SKM-1 (cell line): ENCODE data around the gene MAML3.

Experiments
- DNase-seq: peaks from one replicate; lab custom pipeline; 2025; ENCODE audit not compliant: unreplicated experiment; lab: John Stamatoyannopoulos, UW

Gene MAML3

GRCh38 chr4:139905489-139905888 lies 248.5 kb downstream of the MAML3 start:
- DNase-seq = no peak

DNA sequence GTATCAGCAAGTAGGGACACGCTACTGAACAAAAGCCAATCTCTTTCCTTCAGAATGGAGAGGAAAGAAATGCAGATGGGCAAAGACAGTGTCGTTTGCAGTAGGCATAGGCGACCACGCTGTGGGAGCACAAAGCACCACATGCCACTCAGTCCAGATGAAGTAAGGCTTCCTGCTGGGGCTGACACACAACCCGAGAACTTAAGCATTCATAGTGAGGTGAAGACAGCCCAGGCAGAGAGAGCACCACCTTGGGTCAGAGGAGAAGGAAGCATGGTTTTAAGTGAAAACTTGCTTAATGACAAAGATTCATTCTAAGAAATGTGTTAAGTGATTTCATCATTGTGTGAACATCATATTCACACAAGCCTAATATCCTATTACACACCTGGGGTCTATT lies 249.6 kb downstream of the MAML3 start:
- no peak for DNase-seq

- DNase-seq = peak; percentile 9
Observed at GRCh38 chr4:139903845-139904244, 250.1 kb downstream of the MAML3 start.

DNA sequence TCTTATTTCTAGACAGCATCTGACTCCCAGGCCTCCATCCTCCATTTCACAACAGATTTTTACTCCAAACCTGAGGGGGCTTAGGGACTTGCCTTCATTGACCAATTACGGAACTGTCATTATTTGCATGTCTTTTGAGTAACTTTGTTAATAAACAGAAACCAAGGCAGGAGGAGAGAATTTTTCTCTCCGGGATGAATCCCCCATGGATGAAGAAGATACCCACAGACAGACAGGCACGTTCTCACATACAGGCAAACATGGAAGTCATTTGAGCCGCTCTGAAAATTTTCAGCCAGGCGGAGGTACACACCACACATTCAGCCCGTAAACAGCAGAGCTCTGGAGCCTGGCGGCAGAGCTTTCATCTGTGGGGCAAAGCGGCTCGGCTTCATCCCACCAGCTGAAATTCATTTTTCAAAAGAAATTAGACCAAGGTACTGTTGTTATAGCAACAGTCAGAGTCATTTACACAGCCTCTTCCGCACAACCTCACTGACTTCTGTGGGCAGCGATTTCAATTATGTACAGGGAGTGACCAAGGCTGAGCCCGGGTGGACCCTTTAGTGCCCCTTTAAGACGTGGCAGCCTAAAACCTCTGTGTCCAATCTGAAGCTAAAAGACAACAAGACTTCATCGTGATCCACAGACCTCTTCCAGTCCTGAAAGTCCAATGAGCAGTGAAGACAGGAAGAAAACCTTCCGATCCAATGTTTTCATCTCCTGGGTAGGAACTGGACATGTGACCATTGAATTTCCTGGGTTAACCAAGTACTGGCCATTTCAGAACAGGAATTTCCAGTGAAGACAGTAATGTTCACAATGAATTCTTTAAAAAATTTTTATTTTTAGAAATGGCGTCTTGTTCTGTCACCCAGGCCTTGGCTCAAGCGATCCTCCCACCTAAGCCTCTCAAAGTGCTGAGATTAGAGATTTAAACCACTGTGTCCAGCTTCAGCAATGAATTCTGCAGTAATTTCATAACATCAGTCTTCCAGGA lies 251.4 kb downstream of the MAML3 start:
- DNase-seq = no peak

DNA sequence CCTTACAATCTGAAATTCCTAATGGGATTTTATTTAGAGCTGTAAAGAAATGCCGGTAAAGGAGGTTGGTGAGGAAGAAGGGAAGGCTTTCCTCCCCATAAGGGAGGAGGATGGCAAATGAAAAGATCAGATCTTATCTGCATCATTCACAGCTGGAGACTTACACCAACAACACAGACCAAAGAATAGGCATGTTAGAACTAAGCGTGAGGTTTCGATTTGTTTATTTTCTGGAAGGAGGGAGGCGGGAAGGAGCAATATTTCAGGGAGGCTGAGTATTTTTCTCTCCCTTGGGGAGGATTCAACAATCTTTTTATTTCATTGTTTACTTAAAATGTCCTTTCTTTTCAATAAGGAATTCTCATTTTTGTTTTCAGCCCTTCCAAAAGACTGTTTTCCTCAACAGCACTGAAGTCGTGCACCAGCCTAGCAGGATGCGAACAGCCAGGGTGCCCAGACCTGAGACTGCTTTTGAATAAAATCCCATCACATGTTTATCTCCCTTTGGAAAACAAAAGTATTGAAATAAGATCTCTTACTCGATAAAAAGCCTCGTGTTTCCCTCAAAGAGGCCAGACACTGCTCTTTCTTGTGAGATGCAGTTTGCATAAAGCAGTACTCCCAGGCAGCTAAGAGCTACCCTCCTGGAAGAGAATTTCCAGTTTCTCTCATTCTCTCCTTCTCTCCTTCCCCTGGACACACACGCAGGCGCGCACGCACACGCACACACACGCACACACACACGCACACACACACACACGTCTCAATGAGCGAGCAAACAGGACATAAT lies 252.3 kb downstream of the MAML3 start:
- no peak for DNase-seq

DNA sequence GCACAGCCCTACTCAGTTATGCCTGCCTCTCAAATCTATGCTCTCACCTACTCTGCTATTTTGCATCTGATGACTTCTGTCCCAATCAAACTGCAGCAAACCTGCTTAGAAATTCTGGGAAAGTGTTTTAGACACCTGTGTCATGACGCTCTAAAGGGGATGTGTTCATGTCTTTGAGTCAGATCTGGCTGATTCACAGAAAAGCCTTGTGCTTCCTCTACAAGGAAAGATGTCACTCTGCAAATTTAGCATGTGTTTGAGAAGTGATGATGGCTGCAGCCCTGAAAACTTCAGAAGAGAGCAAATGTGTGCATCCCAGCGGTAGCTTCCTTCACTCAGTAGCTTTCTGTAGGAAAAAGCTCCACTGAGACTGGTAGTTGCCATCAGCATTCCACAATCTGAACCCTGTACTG lies 253.0 kb downstream of the MAML3 start:
- no peak for DNase-seq

DNA sequence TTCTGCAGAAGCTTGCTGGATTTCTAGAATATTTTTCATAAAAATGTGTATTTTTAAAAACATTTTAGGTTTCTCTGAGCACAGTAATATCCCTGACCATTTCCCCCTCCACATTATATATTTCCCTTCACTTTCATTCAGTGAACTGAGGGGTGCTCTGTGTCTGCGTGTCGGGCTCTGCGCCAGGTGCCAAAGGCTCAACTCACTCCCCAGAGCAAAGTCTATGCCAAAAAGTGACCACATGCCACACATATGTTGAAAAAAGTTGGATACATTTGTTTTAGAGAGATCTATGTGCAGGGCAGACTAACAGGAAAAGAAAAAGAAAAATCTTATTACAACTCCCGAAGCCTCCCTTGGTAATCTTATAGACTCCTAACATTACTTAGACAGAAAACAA lies 254.6 kb downstream of the MAML3 start:
- no peak for DNase-seq

DNA sequence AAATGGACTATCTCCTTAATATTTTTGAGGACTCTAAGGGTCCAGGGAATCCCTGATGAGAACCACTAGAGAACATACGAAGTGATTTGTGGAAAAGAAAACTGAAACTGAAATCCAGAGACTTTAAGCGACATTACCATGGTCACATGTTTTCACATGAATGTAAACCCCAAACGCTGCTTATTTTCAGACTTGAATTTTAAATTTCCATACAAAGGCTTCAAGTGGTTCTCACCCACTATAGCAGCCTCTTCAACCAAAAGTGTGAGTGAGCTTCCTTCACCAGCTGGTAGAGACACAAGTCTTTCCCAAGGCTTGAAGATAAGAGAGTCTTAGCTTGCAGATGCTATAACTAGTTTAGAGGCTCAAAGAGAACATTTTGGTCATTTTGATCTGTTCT lies 255.7 kb downstream of the MAML3 start:
- no peak for DNase-seq

DNA sequence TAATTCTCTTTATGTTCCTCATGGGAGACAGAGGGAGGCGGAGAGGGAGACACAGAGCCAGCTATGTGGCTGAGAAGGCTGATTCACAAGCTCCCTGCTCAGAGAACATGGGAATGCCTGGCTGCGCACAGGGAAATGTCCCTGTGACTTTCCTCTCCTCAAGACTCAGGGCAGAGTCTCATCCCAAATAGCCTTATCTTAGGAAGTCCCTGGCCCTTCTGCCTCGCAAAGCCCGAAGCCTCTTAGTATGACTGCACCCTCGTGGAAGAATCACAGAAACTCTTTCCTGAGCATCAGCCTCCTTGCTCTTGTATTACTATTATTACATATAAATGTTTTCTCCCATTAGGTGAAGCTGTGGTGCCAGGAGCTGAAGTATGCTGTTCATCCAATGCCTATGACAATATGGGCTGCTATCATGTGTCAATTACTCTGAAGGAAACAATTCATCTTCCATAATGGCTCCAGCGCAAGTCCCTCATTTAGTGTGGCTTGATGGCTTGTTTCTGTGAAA lies 257.8 kb downstream of the MAML3 start:
- no peak for DNase-seq

GRCh38 chr4:139893801-139894200 lies 260.2 kb downstream of the MAML3 start:
- DNase-seq = no peak

DNA sequence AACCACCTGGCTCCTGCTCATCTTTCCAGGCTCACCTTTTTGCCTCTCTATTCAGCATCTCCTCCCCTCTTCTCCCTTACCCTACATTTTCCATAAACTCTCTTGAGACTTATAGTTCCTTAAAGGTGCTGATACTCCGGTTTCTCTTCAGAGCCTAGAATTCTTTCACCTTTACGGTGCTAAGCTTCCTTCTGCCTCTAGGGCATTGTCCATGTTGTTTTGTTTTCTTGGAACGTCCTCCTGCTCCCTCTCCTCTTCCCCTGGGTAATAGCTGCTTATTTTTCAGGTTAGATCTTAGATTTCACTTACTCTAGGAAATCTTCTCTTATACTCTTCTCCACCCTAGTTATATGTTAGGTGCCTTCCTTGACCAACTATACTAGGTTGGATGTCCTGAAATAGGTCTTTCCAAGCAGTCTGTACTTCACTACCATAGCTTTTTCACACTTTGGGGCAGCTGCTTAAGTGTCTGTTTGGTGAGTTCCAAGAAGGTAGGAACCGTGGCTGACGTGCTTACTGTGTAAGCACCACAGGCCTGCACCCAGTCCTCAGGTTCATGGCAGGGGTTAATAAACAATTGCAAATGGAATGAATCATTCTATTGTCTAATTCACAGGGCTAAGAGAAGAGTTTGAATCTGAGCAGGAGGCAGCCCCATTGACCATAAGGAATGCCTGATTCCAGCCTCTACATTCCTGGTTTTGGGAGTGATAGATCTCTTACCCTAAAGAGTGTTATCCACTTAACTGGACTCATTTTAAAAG lies 260.8 kb downstream of the MAML3 start:
- no peak for DNase-seq

DNA sequence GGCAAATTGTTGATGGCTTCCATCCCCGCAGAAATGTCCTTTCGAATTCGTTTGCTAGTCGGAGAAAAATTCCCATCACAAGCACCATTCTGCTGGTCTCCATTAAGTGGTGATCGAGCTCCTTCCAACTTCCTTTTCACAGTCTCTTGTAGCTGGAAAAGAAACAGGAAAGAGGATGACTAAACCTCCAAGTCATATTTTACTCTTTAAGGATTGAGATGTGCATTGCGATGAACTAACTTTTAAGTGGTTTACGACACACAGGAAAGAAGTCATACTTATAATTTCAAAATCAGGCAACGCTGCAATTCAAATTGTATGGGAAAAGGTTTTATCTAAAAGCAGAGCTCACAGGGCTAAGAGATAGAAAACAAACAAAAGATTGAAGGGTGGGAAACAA lies 263.2 kb downstream of the MAML3 start:
- no peak for DNase-seq

- no peak for DNase-seq
Observed at GRCh38 chr4:139889901-139890300, 264.1 kb downstream of the MAML3 start.

- no peak for DNase-seq
Observed at GRCh38 chr4:139889264-139889663, 264.7 kb downstream of the MAML3 start.

GRCh38 chr4:139887962-139888735 lies 265.8 kb downstream of the MAML3 start:
- no peak for DNase-seq

DNA sequence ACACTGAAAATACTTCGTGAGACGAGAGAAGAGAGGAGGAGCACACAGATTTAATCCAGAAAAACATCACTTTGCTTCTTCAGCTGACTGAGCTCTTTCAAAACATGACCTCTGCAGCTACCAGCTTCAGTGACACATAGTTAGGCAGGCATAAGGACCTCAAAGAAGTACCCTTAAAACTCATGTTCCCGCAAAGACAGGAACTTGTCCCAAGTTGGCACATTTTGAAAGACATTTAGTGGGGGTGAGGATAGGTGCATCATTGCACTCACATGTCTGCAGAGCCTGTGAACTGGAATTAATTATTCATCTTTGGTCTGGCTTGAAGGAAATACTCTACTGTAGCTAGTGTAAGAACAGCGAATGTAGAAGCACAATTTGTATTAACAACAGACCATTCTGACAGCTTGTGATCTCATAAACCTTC lies 266.6 kb downstream of the MAML3 start:
- DNase-seq = no peak

GRCh38 chr4:139886798-139887197 lies 267.2 kb downstream of the MAML3 start:
- no peak for DNase-seq

DNA sequence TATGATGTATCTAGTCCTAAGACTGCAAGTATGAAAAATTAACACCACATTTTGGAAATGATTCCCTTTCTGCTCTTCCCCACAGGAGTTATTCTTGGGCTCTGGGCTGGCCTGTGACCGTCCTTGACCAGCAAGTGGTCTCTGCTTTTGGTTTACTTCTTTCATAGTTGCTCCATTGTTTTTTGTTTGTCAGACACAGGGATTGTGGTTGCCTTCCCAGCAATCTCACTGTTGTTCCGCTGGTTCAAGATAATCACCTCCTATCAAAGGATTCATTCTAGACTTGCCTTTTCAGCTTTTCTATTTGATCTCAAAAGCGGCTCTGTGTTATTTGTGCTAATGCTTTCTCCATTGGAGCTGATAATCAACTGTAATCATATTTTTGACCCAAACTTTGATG lies 269.5 kb downstream of the MAML3 start:
- no peak for DNase-seq

GRCh38 chr4:139880841-139881240 lies 273.1 kb downstream of the MAML3 start:
- no peak for DNase-seq

DNA sequence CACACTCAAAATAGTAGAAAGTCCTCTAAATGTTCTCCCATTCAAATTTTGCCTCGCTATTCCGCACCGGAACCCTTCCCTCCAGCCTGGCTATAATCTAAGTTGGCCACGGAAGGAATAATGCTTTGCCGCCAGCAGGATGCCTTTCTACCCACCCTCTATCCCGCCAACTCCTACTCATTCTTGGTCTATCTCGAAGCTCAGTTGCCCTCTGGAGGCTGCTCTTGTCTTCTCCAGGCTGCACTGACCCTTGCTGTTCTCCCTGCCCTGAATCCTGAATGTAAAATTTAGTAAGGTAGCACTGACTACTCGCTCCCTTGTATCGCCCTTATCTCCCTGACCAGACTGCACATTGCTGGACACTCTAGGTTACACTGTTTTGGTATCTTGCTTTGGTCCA lies 275.9 kb downstream of the MAML3 start:
- no peak for DNase-seq
